Lower leg skin (tissue), 4 donors: Measurements from ENCODE around the gene ARMH3. TPM values are rescaled to one million over a fixed set of nuclear protein-coding genes. Genes with fewer than 3 reads are reported as not detected.

Experiments used
- DNase-seq, 2 donors: peaks; one replicate each; pipeline ENCODE4 v3.0.0-alpha.2; 2019; ENCODE audit warnings: low spot score in 2 of 2
- H3K4me3 ChIP-seq: fragments of 200-600 bp; sonication (generic); 2 replicates; pipeline ENCODE4 v1.5.1; 2017; ENCODE audit warnings: mild to moderate bottlenecking, low read depth; ENCODE audit not compliant: poor library complexity, severe bottlenecking
- CTCF ChIP-seq, 3 donors: fragments of 450-650 bp; IDR thresholded peaks; one replicate each; pipeline ENCODE4 v1.5.1; 2016; ENCODE audit warnings: antibody characterized with exemption in 3 of 3, mild to moderate bottlenecking in 3 of 3, moderate library complexity in 2 of 3
- POLR2A ChIP-seq, 2 donors: fragments of 450-650 bp; IDR thresholded peaks; one replicate each; pipeline ENCODE4 v1.6.1; 2016 to 2017; ENCODE audit warnings: antibody characterized with exemption in 2 of 2, mild to moderate bottlenecking in 1 of 2, moderate library complexity in 1 of 2
- WGBS, 2 donors: methylation state at CpG; one replicate each; pipeline ENCODE4 v1.1.5; 2018; 5-methylcytosine and 5-hydroxymethylcytosine counted together
- intact Hi-C: fragments of 100-400 bp; cut with DNase I; formaldehyde crosslinking; loops from one replicate; pipeline ENCODE4 v1.15.0; 2023; ENCODE audit warnings: low total_unique reads
- total RNA-seq, 4 donors: library from RNA; depleted of rRNA; stranded (reverse); fragments of >200 nt; gene quantifications; one replicate each; pipeline ENCODE4 v1.1.0, GENCODE V29; 2016

ARMH3 gene
- total RNA-seq, 4 donors from 2014 or later: 15.2 to 57.4 (median 16.9) TPM

- 72 to 88% methylated on average over 1 of the region's 1 CpG for WGBS, 2 donors
- intact Hi-C loops: no loop called here
- no peak for DNase-seq
- H3K4me3 ChIP-seq: no peak overlapping the region
- TF ChIP-seq CTCF (IDR thresholded peaks at IDR 0.05) (no peak), POLR2A (IDR thresholded peaks at IDR 0.05) (no peak)
Observed at GRCh38 chr10:101968940-101969321, 87.0 kb downstream of the ARMH3 start.

GRCh38 chr10:101968286-101968939, 87.6 kb downstream of the ARMH3 start:
- H3K4me3 ChIP-seq: no peak overlapping the region
- no peak for DNase-seq
- intact Hi-C loops: no loop called here
- WGBS, 2 donors: 81 to 84% methylated on average over 2 of the region's 2 CpGs
- TF ChIP-seq POLR2A (IDR thresholded peaks at IDR 0.05): no peak
- no peak for TF ChIP-seq CTCF (IDR thresholded peaks at IDR 0.05)

- no peak for TF ChIP-seq POLR2A (IDR thresholded peaks at IDR 0.05)
- TF ChIP-seq CTCF (IDR thresholded peaks at IDR 0.05): no peak
- 90 to 91% methylated on average over 3 of the region's 3 CpGs for WGBS, 2 donors
- no peak overlapping the region for H3K4me3 ChIP-seq
- intact Hi-C loops: no loop called here
- DNase-seq: no peak
Observed at GRCh38 chr10:101967713-101968112, 88.3 kb downstream of the ARMH3 start.

GRCh38 chr10:101967119-101967518, 88.9 kb downstream of the ARMH3 start:
- no peak overlapping the region for H3K4me3 ChIP-seq
- intact Hi-C loops: no loop called here
- 90 to 91% methylated on average over 2 of the region's 2 CpGs for WGBS, 2 donors
- TF ChIP-seq POLR2A (IDR thresholded peaks at IDR 0.05): no peak
- TF ChIP-seq CTCF (IDR thresholded peaks at IDR 0.05): no peak
- DNase-seq: no peak

GRCh38 chr10:101965075-101965765, 90.8 kb downstream of the ARMH3 start:
- H3K4me3 ChIP-seq: no peak overlapping the region
- WGBS, 2 donors: 69 to 73% methylated on average over 3 of the region's 3 CpGs
- intact Hi-C loops: no loop called here
- TF ChIP-seq CTCF (IDR thresholded peaks at IDR 0.05): no peak
- no peak for DNase-seq
